Left lung (tissue), 10 donors: Measurements from ENCODE around the gene DEPDC7. TPM values are rescaled to one million over a fixed set of nuclear protein-coding genes. Genes with fewer than 3 reads are reported as not detected.
A peak's percentile ranks its signal among the peaks of the same experiment; 100 is the strongest.

Experiments used
- ATAC-seq: fragments of 200-7000 bp; cut with Tn5 transposase; one replicate; pipeline ENCODE4 v1.9.1; 2020; ENCODE audit warnings: moderate library complexity
- DNase-seq, 4 donors: peaks; one replicate each; pipeline ENCODE4 v3.0.0-alpha.2; 2013 to 2020
- H3K27ac ChIP-seq, 2 donors: fragments of 200-600 bp; sonication (generic) in 1 of 2; one replicate each; pipeline versions ENCODE4 v1.5.0 to v1.8.0; 2020 to 2021
- H3K27me3 ChIP-seq, 2 donors: fragments of 200-600 bp; sonication (generic) in 1 of 2; one replicate each; pipeline versions ENCODE4 v1.5.0 to v1.8.0; 2020 to 2021
- H3K36me3 ChIP-seq, 2 donors: fragments of 200-600 bp; sonication (generic) in 1 of 2; one replicate each; pipeline versions ENCODE4 v1.5.0 to v1.8.0; 2020 to 2021
- H3K4me1 ChIP-seq, 2 donors: fragments of 200-600 bp; one replicate each; pipeline ENCODE4 v1.8.0; 2021
- H3K4me3 ChIP-seq, 2 donors: fragments of 200-600 bp; sonication (generic) in 1 of 2; one replicate each; pipeline versions ENCODE4 v1.5.0 to v1.8.0; 2020 to 2021; ENCODE audit warnings: mild to moderate bottlenecking in 1 of 2
- H3K9me3 ChIP-seq, 2 donors: fragments of 200-600 bp; sonication (generic) in 1 of 2; one replicate each; pipeline versions ENCODE4 v1.5.0 to v1.8.0; 2020 to 2021
- CTCF ChIP-seq, 2 donors: fragments of 200-600 bp; sonication (generic) in 1 of 2; IDR thresholded peaks; one replicate each; pipeline versions ENCODE4 v1.5.0 to v1.8.0; 2021; ENCODE audit warnings: antibody characterized with exemption in 2 of 2
- intact Hi-C, 2 donors: fragments of 100-400 bp; cut with DNase I; formaldehyde crosslinking; loops; one replicate each; pipeline versions ENCODE4 v1.11.2 to v1.14.2; 2022
- polyA plus RNA-seq, 6 donors: library from polyadenylated mRNA; unstranded; fragments of 120-200 nt; gene quantifications; one replicate each; pipeline ENCODE4 v1.2.1, GENCODE V29; 2013; ENCODE audit not compliant: insufficient read length in 6 of 6
- total RNA-seq, 2 donors: library from RNA; stranded (reverse); fragmentation: NEBNext Ultra II Directional; extraction: Animal tissue kit (Norgen Biotek cat#: 25700); gene quantifications; one replicate each; pipeline ENCODE4 v1.2.1, GENCODE V29; 2021
- donor health status: DM: no; HTN: yes; CAD: no.
- donor health status: DM: no; HTN: no; CAD: no.

Gene DEPDC7
- total and polyA plus RNA-seq, 8 donors, result 1.2 to 23.5 (median 18.5) TPM

GRCh38 chr11:32982626-32983025 is 33.1 kb upstream of the DEPDC7 start:
- H3K36me3 ChIP-seq, result peaks cover 0 to 12% of the 10 kb centered on the region in 2 donors
- no peak for DNase-seq
- no peaks in the 10 kb centered on the region for H3K9me3 ChIP-seq
- no peak overlapping the region for H3K4me3 ChIP-seq
- no peak overlapping the region for H3K27ac ChIP-seq
- intact Hi-C loops, result no loop called here
- H3K27me3 ChIP-seq, result no peaks in the 10 kb centered on the region
- no peak for TF ChIP-seq CTCF (IDR thresholded peaks at IDR 0.05)
- ATAC-seq, result no peak
- H3K4me1 ChIP-seq, result no peaks in the 10 kb centered on the region

GRCh38 chr11:32983506-32983905 is 32.2 kb upstream of the DEPDC7 start:
- no peak overlapping the region for H3K27ac ChIP-seq
- H3K4me3 ChIP-seq, result no peak overlapping the region
- DNase-seq (no peak), ATAC-seq (no peak)
- H3K36me3 ChIP-seq, result peaks cover 0 to 8% of the 10 kb centered on the region in 2 donors
- intact Hi-C loops, result no loop called here
- H3K4me1 ChIP-seq, result no peaks in the 10 kb centered on the region
- no peaks in the 10 kb centered on the region for H3K27me3 ChIP-seq
- no peaks in the 10 kb centered on the region for H3K9me3 ChIP-seq
- TF ChIP-seq CTCF (IDR thresholded peaks at IDR 0.05), result no peak

- ATAC-seq, result no peak
- H3K4me3 ChIP-seq, result no peak overlapping the region
- TF ChIP-seq CTCF (IDR thresholded peaks at IDR 0.05), result no peak
These were observed 30.1 kb upstream of the DEPDC7 start for GRCh38 chr11:32985600-32985999.

GRCh38 chr11:32987851-32988250 is 27.8 kb upstream of the DEPDC7 start:
- Histone ChIP-seq H3K36me3 (no peaks in the 10 kb centered on the region), H3K27me3 (no peaks in the 10 kb centered on the region), H3K4me1 (no peaks in the 10 kb centered on the region), H3K4me3 (no peak overlapping the region), H3K27ac (no peak overlapping the region), H3K9me3 (peaks cover 0 to 16% of the 10 kb centered on the region in 2 donors)
- no peak for DNase-seq
- intact Hi-C loops, result no loop called here
- peak; percentile 58 for ATAC-seq
- no peak for TF ChIP-seq CTCF (IDR thresholded peaks at IDR 0.05)

More at GRCh38 chr11:32985600-32985999, 30.1 kb upstream of the DEPDC7 start:
- intact Hi-C loops, result no loop called here
- no peaks in the 10 kb centered on the region for H3K27me3 ChIP-seq
- no peaks in the 10 kb centered on the region for H3K4me1 ChIP-seq
- DNase-seq, result no peak
- H3K36me3 ChIP-seq, result no peaks in the 10 kb centered on the region
- no peaks in the 10 kb centered on the region for H3K9me3 ChIP-seq
- no peak overlapping the region for H3K27ac ChIP-seq

- ATAC-seq (no peak), DNase-seq (no peak)
- intact Hi-C loops, result no loop called here
- no peaks in the 10 kb centered on the region for H3K4me1 ChIP-seq
- TF ChIP-seq CTCF (IDR thresholded peaks at IDR 0.05), result no peak
- H3K36me3 ChIP-seq, result no peaks in the 10 kb centered on the region
- H3K9me3 ChIP-seq, result peaks cover 0 to 17% of the 10 kb centered on the region in 2 donors
- no peak overlapping the region for H3K4me3 ChIP-seq
- H3K27ac ChIP-seq, result no peak overlapping the region
- H3K27me3 ChIP-seq, result no peaks in the 10 kb centered on the region
These were observed 25.2 kb upstream of the DEPDC7 start for GRCh38 chr11:32990481-32990880.
